H9 (cell line): Measurements from ENCODE around the gene MKNK2. TPM values are rescaled to one million over a fixed set of nuclear protein-coding genes. Genes with fewer than 3 reads are reported as not detected.

Experiments used
- DNase-seq: peaks from one replicate; pipeline ENCODE4 v3.0.0-alpha.2; 2017
- H2AFZ ChIP-seq: one replicate; pipeline ENCODE4 v1.6.1; 2013; ENCODE audit warnings: mild to moderate bottlenecking, low read length, control low read depth, moderate library complexity
- H2AK5ac ChIP-seq: 2 replicates; pipeline ENCODE4 v1.6.1; 2013; ENCODE audit warnings: low read length, control low read depth, mixed read lengths; ENCODE audit not compliant: insufficient read length
- H2BK120ac ChIP-seq: one replicate; pipeline ENCODE4 v1.6.1; 2013; ENCODE audit warnings: low read depth, mild to moderate bottlenecking, low read length, control low read depth, inconsistent platforms; ENCODE audit not compliant: poor library complexity, severe bottlenecking
- H2BK12ac ChIP-seq: 2 replicates; pipeline ENCODE4 v1.6.1; 2013; ENCODE audit warnings: low read length, control low read depth, mixed read lengths, low read depth; ENCODE audit not compliant: insufficient read length
- H2BK15ac ChIP-seq: 2 replicates; pipeline ENCODE4 v1.6.1; 2013; ENCODE audit warnings: low read depth, low read length, control low read depth
- H2BK20ac ChIP-seq: one replicate; pipeline ENCODE4 v1.6.1; 2013; ENCODE audit warnings: low read depth, mild to moderate bottlenecking, low read length, control low read depth, inconsistent platforms; ENCODE audit not compliant: poor library complexity, severe bottlenecking
- H2BK5ac ChIP-seq: 2 replicates; pipeline ENCODE4 v1.6.1; 2013; ENCODE audit warnings: low read length, control low read depth, mixed read lengths; ENCODE audit not compliant: insufficient read length
- H3K14ac ChIP-seq: 2 replicates; pipeline ENCODE4 v1.6.1; 2013; ENCODE audit warnings: low read length, control low read depth; ENCODE audit not compliant: insufficient read depth
- H3K18ac ChIP-seq: 2 replicates; pipeline ENCODE4 v1.6.1; 2013; ENCODE audit warnings: low read depth, mild to moderate bottlenecking, mixed read lengths, low read length, control low read depth; ENCODE audit not compliant: insufficient read length
- H3K23ac ChIP-seq: 2 replicates; pipeline ENCODE4 v1.6.1; 2013; ENCODE audit warnings: low read length, control low read depth, mixed read lengths, low read depth; ENCODE audit not compliant: insufficient read length
- H3K23me2 ChIP-seq: 2 replicates; pipeline ENCODE4 v1.6.1; 2013; ENCODE audit warnings: low read depth, mild to moderate bottlenecking, mixed read lengths, low read length, control low read depth; ENCODE audit not compliant: insufficient read length, poor library complexity, severe bottlenecking
- H3K27ac ChIP-seq: 2 replicates; pipeline ENCODE4 v1.5.1; 2013; ENCODE audit warnings: low read length, control low read depth, mixed read lengths, low read depth; ENCODE audit not compliant: insufficient read length
- H3K27me3 ChIP-seq: 2 replicates; pipeline ENCODE4 v1.6.1; 2013; ENCODE audit warnings: low read length, control low read depth, inconsistent platforms; ENCODE audit not compliant: insufficient read depth
- H3K4ac ChIP-seq: 2 replicates; pipeline ENCODE4 v1.6.1; 2013; ENCODE audit warnings: low read depth, mild to moderate bottlenecking, control low read depth, inconsistent platforms, low read length, moderate library complexity
- H3K4me1 ChIP-seq: 2 replicates; pipeline ENCODE4 v1.6.1; 2013; ENCODE audit warnings: low read length, control low read depth, inconsistent platforms; ENCODE audit not compliant: insufficient read depth
- H3K4me2 ChIP-seq: 2 replicates; pipeline ENCODE4 v1.6.1; 2013; ENCODE audit warnings: low read length, control low read depth, mixed read lengths; ENCODE audit not compliant: insufficient read length, insufficient read depth
- H3K56ac ChIP-seq: 2 replicates; pipeline ENCODE4 v1.6.1; 2013; ENCODE audit warnings: low read depth, mild to moderate bottlenecking, mixed read lengths, low read length, control low read depth; ENCODE audit not compliant: insufficient read length
- H3K79me1 ChIP-seq: 2 replicates; pipeline ENCODE4 v1.6.1; 2013; ENCODE audit warnings: low read depth, mild to moderate bottlenecking, moderate library complexity, low read length, control low read depth, inconsistent platforms; ENCODE audit not compliant: insufficient read depth, poor library complexity, severe bottlenecking
- H3K79me2 ChIP-seq: 2 replicates; pipeline ENCODE4 v1.6.1; 2013; ENCODE audit warnings: low read length, control low read depth, inconsistent platforms; ENCODE audit not compliant: insufficient read depth
- H3K9ac ChIP-seq: 2 replicates; pipeline ENCODE4 v1.6.1; 2013; ENCODE audit warnings: low read length, control low read depth, mixed read lengths; ENCODE audit not compliant: insufficient read length; ENCODE audit errors: extremely low read depth
- H3K9me3 ChIP-seq: one replicate; pipeline ENCODE4 v1.6.1; 2013; ENCODE audit warnings: low read depth, low read length, inconsistent platforms; ENCODE audit not compliant: control insufficient read depth
- H3T11ph ChIP-seq: one replicate; pipeline ENCODE4 v1.6.1; 2013; ENCODE audit warnings: mild to moderate bottlenecking, low read length, control low read depth, inconsistent platforms
- H4K20me1 ChIP-seq: one replicate; pipeline ENCODE4 v1.6.1; 2013; ENCODE audit not compliant: control insufficient read depth, insufficient read length, insufficient read depth
- H4K5ac ChIP-seq: 2 replicates; pipeline ENCODE4 v1.6.1; 2013; ENCODE audit warnings: low read depth, mild to moderate bottlenecking, mixed read lengths, low read length, control low read depth; ENCODE audit not compliant: insufficient read length
- H4K8ac ChIP-seq: replicated peaks from 2 replicates; pipeline ENCODE4 v1.6.1; 2013; ENCODE audit warnings: low read length, control low read depth, mixed read lengths, low read depth; ENCODE audit not compliant: insufficient read length
- H4K91ac ChIP-seq: 2 replicates; pipeline ENCODE4 v1.6.1; 2013; ENCODE audit warnings: low read depth, mild to moderate bottlenecking, moderate library complexity, mixed read lengths, low read length, control low read depth; ENCODE audit not compliant: insufficient read length
- H3K27ac Mint-ChIP-seq, 3 experiments: 2 replicates in 2 of 3; 3 replicates in 1 of 3; pipeline ENCODE4 v1.8.0; 2020 to 2021; ENCODE audit warnings: mixed read lengths in 3 of 3, mild to moderate bottlenecking in 1 of 3, moderate library complexity in 1 of 3
- H3K27me3 Mint-ChIP-seq: 2 replicates; pipeline ENCODE4 v1.8.0; 2021; ENCODE audit warnings: low read depth, mild to moderate bottlenecking, moderate library complexity, mixed read lengths
- H3K36me3 Mint-ChIP-seq, 3 experiments: 2 replicates in 2 of 3; 3 replicates in 1 of 3; pipeline ENCODE4 v1.8.0; 2020 to 2021; ENCODE audit warnings: low read depth in 3 of 3, mixed read lengths in 3 of 3; ENCODE audit not compliant: insufficient read depth in 1 of 3
- H3K4me1 Mint-ChIP-seq, 2 experiments: 2 replicates each; pipeline ENCODE4 v1.8.0; 2020; ENCODE audit warnings: mixed read lengths in 2 of 2
- H3K4me3 Mint-ChIP-seq, 2 experiments: 2 replicates in 1 of 2; 3 replicates in 1 of 2; pipeline ENCODE4 v1.8.0; 2020 to 2021; ENCODE audit warnings: mild to moderate bottlenecking in 2 of 2, mixed read lengths in 2 of 2, moderate library complexity in 1 of 2
- H3K9me3 Mint-ChIP-seq, 2 experiments: 2 replicates in 1 of 2; 3 replicates in 1 of 2; pipeline ENCODE4 v1.8.0; 2020; ENCODE audit warnings: mild to moderate bottlenecking in 2 of 2, mixed read lengths in 2 of 2, moderate library complexity in 1 of 2
- WGBS: extraction: QIAGEN DNeasy Blood & Tissue Kit; methylation state at CpG from one replicate; pipeline ENCODE4 v1.1.7; 2013; ENCODE audit warnings: missing lambda C conversion rate, low lambda C conversion rate, mixed read lengths; ENCODE audit not compliant: insufficient read length; ENCODE audit errors: extremely low coverage; 5-methylcytosine and 5-hydroxymethylcytosine counted together
- total RNA-seq: library from RNA; stranded (reverse); gene quantifications from 2 replicates; pipeline ENCODE4 v1.2.1, GENCODE V29; 2021
- TF ChIP-seq, protein P1 (sequence below): fragments of 200-600 bp; sonication (generic); conservative IDR thresholded peaks from 3 replicates; pipeline ENCODE4 v1.8.0; 2021; ENCODE audit warnings: antibody characterized with exemption, mild to moderate bottlenecking

MKNK2 gene
- total RNA-seq, 1 experiment from 2014 or later, result 153 TPM

DNA sequence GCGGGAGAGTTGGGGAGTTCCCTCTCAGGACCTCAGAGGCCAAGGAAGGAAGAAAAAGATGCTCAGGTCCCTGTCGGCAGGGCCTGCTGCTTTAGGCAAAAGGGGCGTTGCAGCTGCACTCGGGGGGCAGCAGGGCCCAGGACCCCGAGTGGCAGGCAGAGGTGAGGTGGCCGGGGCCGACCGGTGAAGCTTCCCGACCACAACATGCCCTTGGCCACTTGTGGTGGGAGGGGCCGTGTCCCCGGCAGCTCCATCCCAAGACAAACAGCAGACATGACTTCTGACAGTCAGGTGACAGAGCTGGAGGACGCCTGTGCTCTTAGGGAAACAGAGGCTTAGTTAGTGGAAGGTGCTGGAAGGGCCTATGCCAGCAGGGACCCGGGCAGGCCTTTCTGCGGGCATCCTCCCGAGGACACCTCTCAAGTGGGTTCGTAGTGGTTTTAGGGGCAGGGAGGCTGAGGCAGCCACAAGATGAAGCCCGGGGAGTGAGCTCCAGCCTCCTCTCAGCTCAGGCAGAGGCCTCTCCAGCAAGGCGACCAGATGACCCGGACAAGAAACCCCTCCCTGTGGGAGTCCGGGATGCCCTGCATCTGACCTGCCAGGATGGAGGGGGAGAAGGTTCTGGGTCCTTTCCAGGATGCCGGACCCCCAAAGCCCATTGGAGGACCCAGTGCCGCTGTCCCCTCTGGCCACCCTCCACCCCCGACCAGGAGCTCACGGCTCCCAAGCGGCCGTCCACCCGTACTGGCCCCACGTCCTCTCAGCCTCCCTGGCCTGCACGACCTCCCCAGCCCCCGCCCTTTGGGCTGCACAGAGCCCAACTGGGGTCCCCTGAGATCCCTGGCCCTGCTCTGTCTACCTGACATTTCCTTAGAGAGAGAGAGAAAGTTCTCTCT is 59.8 kb downstream of the MKNK2 start:
- no peak overlapping the region for H2BK15ac ChIP-seq
- no peak overlapping the region for H3K27ac Mint-ChIP-seq
- no peak overlapping the region for H3K4ac ChIP-seq
- H3K27me3 ChIP-seq, result no peaks in the 10 kb centered on the region
- H3K18ac ChIP-seq, result no peak overlapping the region
- no peak overlapping the region for H2BK5ac ChIP-seq
- H4K91ac ChIP-seq, result no peak overlapping the region
- H3K27me3 Mint-ChIP-seq, result no peaks in the 10 kb centered on the region
- no peak overlapping the region for H2AK5ac ChIP-seq
- H3K4me1 Mint-ChIP-seq, result peaks cover 0 to 6% of the 10 kb centered on the region in 2 experiments; a peak in 3 of 4 replicates
- H3K36me3 Mint-ChIP-seq, result peaks cover 19 to 59% (median 54%) of the 10 kb centered on the region in 3 experiments
- no peak overlapping the region for H2BK12ac ChIP-seq
- H3K23me2 ChIP-seq, result no peaks in the 10 kb centered on the region
- H2AFZ ChIP-seq, result no peak overlapping the region
- no peak overlapping the region for H3K14ac ChIP-seq
- no peaks in the 10 kb centered on the region for H3K79me1 ChIP-seq
- H3K4me2 ChIP-seq, result no peak overlapping the region
- no peak overlapping the region for H3K4me3 Mint-ChIP-seq
- H3K9me3 ChIP-seq, result no peaks in the 10 kb centered on the region
- no peak overlapping the region for H2BK120ac ChIP-seq
- H3T11ph ChIP-seq, result no peak overlapping the region
- no peak overlapping the region for H3K27ac ChIP-seq
- no CpG with 5 or more reads among the region's 30 CpGs for WGBS
- H4K5ac ChIP-seq, result no peak overlapping the region
- no peak overlapping the region for H2BK20ac ChIP-seq
- no peak overlapping the region for H3K9ac ChIP-seq
- no peaks in the 10 kb centered on the region for H3K79me2 ChIP-seq
- TF ChIP-seq, protein P1, sequence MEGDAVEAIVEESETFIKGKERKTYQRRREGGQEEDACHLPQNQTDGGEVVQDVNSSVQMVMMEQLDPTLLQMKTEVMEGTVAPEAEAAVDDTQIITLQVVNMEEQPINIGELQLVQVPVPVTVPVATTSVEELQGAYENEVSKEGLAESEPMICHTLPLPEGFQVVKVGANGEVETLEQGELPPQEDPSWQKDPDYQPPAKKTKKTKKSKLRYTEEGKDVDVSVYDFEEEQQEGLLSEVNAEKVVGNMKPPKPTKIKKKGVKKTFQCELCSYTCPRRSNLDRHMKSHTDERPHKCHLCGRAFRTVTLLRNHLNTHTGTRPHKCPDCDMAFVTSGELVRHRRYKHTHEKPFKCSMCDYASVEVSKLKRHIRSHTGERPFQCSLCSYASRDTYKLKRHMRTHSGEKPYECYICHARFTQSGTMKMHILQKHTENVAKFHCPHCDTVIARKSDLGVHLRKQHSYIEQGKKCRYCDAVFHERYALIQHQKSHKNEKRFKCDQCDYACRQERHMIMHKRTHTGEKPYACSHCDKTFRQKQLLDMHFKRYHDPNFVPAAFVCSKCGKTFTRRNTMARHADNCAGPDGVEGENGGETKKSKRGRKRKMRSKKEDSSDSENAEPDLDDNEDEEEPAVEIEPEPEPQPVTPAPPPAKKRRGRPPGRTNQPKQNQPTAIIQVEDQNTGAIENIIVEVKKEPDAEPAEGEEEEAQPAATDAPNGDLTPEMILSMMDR, result no peak
- no peak overlapping the region for H3K23ac ChIP-seq
- H4K20me1 ChIP-seq, result no peaks in the 10 kb centered on the region
- no peak overlapping the region for H3K56ac ChIP-seq
- no peak overlapping the region for H4K8ac ChIP-seq
- H3K4me1 ChIP-seq, result no peaks in the 10 kb centered on the region; the same call in 1 of the 2 replicates
- no peak for DNase-seq
- H3K9me3 Mint-ChIP-seq, result peaks cover 0 to 5% of the 10 kb centered on the region in 2 experiments; a peak in 2 of 5 replicates
